ENCODE results near the gene SPATA3.

The SPATA3 gene

GRCh38 chr2:230968921-230969658 lies 26.8 kb upstream of the SPATA3 start:
- no peak for DNase-seq

- no peak for DNase-seq
These were observed 26.3 kb upstream of the SPATA3 start for GRCh38 chr2:230969659-230970015.

GRCh38 chr2:230972046-230972445 lies 23.9 kb upstream of the SPATA3 start:
- DNase-seq = no peak

- peak; percentile 43 for DNase-seq
These were observed 21.6 kb upstream of the SPATA3 start for GRCh38 chr2:230974096-230974913.

- DNase-seq = no peak
These were observed 20.0 kb upstream of the SPATA3 start for GRCh38 chr2:230975927-230976326.

GRCh38 chr2:230976671-230977171 lies 19.2 kb upstream of the SPATA3 start:
- DNase-seq = no peak

DNA sequence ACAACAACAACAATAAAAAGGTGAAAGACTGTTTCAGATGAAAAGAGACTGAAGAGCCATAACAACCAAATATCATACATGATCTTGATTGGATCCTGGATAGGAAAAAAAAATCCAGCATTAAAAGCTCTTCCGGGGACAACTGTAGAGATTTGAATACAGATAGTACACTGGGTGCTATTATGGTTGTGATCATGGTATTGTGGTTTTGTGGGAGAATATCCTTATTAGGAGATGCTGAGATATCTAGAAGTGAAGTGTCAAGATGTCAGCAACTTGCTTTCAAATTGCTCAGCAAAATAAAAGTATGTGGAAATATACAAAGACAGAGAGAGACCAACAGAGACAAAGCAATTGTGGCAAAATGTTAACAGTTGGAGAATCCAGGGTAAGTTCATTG lies 15.5 kb upstream of the SPATA3 start:
- no peak for DNase-seq

- no peak for DNase-seq
These were observed 14.2 kb upstream of the SPATA3 start for GRCh38 chr2:230981704-230982103.

DNA sequence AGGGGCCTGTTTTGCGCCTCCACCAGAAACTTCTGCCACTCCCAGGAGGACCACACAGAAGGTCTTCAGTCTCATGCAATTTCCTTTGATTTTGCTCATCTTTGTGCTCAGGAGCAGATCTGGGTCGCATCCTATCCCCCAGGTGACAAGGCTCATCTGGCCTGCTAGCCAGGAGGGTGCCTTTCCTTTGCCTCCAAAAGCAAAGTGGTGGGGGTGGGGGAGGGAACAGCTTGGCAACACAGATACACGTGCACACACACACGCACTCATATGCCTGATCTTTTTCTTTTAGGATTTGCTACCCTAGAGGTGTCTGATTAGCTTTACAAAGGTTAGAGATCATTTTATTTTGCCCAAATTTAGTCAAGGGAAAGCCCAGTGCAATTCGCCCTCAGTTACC lies 13.8 kb upstream of the SPATA3 start:
- no peak for DNase-seq

GRCh38 chr2:230982528-230982927 lies 13.4 kb upstream of the SPATA3 start:
- no peak for DNase-seq

DNA sequence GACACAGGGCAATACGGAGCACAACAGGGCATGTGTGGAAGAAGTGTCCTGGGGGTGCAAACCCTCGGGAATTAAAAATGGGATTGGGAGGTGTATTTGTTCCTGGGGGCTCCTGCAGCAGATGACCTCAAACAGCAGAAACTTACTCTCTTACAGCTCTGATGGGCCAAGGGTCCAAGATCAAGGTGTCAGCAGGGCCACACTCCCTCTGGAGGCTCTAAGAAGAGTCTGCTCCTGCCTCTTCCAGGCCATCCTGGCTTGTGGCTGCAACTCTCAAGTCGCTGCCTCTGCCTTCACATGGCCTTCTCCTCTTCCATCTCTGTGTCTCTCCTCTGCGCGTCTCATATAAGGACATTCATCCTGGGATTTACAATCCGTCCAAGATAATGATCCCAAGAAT lies 12.4 kb upstream of the SPATA3 start:
- no peak for DNase-seq

- no peak for DNase-seq
These were observed 11.3 kb upstream of the SPATA3 start for GRCh38 chr2:230984393-230985220.

DNA sequence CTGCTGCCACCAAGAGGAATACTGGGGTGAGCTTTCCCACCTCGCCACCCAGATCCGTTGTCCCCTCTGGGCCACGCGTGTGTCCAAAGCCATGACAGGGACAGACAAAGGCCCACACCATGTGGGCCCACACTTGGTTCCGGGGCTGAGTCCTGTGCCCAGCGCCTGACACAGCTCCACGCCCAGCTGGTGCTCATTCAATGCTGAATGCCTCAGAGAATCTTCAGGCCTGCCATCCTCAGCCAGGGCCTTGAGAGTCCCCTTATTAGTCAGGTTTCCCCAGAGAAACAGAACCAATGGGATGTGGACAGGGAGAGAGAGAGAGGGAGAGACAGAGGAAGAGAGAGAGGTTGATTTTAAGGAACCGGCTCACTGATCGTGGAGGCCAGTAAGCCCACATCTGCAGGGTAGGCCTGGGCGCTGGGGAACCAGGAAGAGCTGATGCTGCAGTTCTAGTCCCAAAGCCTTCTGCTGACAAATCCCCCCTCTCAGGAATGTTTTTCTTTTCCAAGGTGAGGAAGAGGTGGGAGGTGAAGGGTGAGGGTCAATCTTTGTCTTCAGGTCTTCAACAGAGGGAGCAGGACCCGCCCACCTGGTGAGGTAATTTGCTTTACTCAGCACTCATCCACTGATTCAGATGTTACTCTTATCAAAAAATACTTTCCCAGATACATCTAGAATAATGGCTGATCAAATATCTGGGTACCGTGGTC lies 10.2 kb upstream of the SPATA3 start:
- no peak for DNase-seq

GRCh38 chr2:230986520-230987136 lies 9.3 kb upstream of the SPATA3 start:
- DNase-seq = no peak

DNA sequence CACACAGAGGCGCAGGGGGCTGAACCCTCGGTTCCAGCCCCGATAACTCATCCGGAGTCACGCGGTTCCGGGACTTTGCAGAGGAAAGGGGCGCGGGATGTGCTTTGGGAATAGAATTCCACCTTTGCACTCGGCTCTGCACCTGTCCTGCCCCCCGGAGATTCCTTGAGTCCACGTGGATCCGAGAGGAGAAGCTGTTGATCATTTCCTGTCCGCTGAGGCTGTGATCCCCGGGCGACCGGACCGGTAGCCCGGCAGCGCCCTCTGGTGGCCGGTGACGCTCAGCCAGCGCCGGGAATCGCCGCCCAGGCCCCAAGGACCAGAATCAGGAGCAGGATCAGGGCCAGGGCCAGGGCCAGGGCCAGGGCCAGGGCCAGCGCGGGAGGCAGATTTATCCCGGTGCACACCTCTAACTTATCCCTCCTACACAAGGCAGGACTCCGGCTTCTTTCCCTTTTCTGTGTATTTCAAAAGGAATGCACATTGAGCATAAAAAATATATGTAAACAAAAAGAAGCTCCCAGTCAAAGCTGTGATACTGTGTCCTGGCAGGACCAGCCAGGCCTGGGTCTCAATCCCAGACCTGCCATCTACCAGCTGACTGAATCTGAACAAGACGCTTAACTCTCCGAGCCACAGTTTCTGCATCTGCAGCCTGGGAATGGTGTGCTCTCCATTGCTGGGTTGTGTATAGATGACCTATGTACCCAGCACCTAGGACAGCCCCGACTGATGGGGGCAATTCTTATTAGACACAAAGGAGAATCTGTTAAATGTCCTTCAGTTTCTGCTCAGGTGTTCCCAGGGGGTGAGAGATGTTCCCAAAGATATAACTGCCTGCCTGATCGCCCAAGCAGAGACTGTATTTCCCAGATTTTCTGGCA lies 8.5 kb upstream of the SPATA3 start:
- DNase-seq = peak; percentile 66

DNA sequence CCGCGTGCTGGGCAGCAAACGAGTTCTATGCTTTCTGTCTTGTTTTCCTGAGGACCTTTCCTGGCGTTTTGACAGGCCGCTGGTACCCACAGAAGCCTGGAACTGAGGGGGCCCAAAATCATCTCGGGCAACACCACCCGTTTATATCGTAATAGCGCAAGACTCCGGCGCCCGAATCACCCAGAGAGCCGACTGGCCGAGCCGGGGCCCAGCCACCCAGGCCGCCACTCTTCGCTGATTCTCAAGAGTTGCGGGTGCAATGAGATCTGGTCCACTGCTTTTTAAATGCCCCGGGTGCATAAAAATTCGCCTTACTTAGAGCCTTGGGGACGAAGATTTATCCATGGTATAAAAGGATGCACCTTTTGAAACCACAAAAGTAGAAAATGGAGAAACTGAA lies 6.2 kb upstream of the SPATA3 start:
- no peak for DNase-seq

DNA sequence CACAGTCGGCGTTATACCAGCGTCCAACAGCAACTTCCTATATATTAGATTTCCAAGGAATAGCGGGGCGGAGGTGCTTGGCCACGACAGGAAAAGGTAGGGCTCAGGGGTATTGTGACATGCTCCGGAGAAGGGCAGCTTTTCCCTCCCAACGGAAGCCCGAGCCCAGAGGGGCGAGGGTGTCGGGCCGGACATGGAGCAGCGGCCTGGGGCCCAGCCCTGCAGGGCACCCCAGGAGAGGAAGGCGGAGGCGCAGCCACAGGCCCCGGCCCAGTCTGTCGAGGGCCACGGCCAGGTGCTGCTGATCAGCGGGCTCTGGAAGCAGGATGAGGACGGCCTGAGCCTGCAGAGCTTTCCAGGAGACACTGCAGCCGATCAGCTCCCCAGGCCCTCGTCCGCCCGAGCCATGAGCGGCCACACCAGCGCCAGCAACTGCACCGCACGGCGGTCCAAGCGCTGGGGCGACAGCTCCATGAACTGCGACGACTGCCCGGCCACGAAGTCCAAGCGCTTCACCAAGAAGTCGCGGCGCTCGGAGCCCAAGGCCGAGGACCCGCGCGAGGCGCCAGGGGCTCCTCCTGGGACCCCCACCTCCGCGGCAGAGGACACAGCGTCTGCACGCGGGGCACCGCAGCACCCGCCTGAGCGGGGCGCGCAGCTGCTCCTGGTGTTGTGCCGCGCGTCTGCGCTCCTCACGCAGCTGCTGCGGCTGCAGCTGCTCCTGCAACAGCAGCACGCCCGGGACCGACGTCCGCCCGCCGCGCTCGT lies 5.6 kb upstream of the SPATA3 start:
- DNase-seq = no peak

DNA sequence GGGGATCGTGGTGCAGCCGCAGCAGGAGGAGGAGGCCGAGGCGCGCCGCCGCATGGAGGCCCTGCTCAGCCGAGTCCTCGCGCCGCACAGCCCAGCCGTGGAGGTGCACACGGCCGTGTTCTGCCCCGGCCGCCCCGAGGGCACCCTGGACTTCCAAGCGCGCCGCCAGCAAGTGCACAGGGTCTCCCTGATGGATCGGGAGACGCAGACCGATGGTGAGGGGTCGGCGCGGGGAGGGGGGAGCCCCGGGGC lies 5.1 kb upstream of the SPATA3 start:
- no peak for DNase-seq

- DNase-seq = no peak
These were observed 4.3 kb upstream of the SPATA3 start for GRCh38 chr2:230991598-230991997.

GRCh38 chr2:230996661-230997060 lies 740 bp downstream of the SPATA3 start:
- DNase-seq = no peak

DNA sequence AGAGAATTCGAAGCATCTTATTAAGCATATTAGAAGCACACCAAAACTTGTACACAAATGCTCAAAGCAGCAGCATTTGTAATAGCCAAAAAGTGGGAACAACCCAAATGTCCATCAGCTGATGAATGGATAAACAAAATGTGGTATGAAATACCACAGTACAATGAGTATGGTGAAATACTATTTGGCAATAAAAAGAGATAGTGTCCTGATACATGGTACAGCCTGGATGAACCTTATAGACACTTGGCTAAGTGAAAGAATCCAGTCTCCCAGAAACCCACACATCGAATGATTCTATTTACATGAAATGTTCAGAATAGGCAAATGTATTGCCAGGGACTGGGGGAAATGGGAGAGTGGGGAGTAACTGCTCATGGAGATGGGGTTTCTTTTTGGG lies 3.0 kb downstream of the SPATA3 start:
- no peak for DNase-seq

Data from activated CD4-positive, alpha-beta T cell treated with anti-CD3 and anti-CD28 coated beads for 1 hour (primary cell).